ENCODE data around the gene LILRB5. TPM values are rescaled to one million over a fixed set of nuclear protein-coding genes. Genes with fewer than 3 reads are reported as not detected.

LILRB5 gene
- total RNA-seq, 1 donor from 2014 or later: not detected

DNA sequence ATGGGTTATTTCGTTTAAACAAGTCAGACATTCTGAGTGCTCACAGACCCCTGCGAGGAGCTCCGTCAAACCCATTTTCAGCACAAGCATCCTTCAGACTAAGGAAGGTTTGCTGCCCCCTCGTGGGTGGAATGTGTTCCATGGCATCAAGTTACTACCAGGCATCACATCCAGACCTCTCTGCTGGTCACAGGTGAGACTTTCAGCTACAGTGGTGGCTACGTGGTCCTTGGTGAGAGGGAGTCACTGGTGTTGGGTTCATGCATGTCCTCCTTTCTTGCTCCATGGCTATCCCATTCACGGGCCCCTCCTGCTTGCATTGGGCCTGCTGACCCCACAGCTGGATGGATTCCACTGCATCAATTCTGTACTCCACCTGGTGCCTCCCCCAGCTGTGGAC is 9.1 kb upstream of the LILRB5 start:
- H3K9me3 Mint-ChIP-seq: no peaks in the 10 kb centered on the region
- H3K36me3 Mint-ChIP-seq (ENCODE audit: low read depth): no peaks in the 10 kb centered on the region
- H3K4me1 Mint-ChIP-seq: no peaks in the 10 kb centered on the region
- peak; percentile 88 for DNase-seq
- no peak overlapping the region for H3K4me3 Mint-ChIP-seq
- no peak overlapping the region for H3K27ac Mint-ChIP-seq
- H3K27me3 Mint-ChIP-seq: peaks cover 21% of the 10 kb centered on the region
- intact Hi-C loops (cut with micrococcal nuclease): loop anchor here (1.0 kb wide), 1 partner anchor 98 kb away; no protein-coding TSS in a partner anchor

DNA sequence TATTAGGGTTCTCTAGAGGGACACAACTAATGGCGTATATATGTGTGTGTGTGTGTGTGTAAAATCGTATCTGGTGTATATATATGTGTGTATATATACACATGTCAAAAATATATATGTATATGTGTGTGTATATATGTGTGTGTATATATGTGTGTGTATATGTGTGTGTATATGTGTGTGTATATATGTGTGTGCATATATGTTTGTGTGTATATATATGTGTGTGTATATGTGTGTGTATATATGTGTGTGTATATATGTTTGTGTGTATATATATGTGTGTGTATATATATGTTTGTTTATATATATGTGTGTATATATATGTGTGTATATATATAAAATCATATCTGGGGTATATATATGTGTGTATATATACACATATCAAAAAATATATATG is 5.4 kb upstream of the LILRB5 start:
- Mint-ChIP-seq H3K4me3 (no peak overlapping the region), H3K27me3 (peaks cover 6% of the 10 kb centered on the region), H3K27ac (no peak overlapping the region), H3K4me1 (no peaks in the 10 kb centered on the region), H3K36me3 (ENCODE audit: low read depth) (no peaks in the 10 kb centered on the region), H3K9me3 (no peaks in the 10 kb centered on the region)
- intact Hi-C loops (cut with micrococcal nuclease): no loop called here
- no peak for DNase-seq

DNA sequence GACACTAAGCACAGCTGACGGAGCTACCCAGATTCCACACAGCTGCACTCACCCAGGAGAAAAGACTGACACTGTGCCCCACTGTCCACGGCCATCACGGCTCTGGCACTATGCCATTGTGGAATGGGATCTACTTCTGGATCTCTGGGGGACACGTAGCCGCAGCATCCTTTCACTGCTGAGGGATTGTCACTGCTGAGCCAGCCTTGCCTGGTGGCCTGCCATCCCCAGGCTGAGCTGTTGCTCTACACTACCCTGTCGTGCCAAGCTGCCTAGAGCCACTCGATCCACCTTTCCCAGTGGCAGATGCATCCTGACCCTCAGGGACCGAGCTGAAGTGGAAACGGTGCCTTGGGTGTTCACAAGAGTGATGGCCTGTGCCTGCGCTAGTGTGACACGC is 5.0 kb upstream of the LILRB5 start:
- Mint-ChIP-seq H3K4me1 (no peaks in the 10 kb centered on the region), H3K27ac (no peak overlapping the region), H3K9me3 (no peaks in the 10 kb centered on the region), H3K36me3 (ENCODE audit: low read depth) (no peaks in the 10 kb centered on the region), H3K27me3 (peaks cover 6% of the 10 kb centered on the region), H3K4me3 (no peak overlapping the region)
- DNase-seq: no peak
- intact Hi-C loops (cut with micrococcal nuclease): no loop called here

DNA sequence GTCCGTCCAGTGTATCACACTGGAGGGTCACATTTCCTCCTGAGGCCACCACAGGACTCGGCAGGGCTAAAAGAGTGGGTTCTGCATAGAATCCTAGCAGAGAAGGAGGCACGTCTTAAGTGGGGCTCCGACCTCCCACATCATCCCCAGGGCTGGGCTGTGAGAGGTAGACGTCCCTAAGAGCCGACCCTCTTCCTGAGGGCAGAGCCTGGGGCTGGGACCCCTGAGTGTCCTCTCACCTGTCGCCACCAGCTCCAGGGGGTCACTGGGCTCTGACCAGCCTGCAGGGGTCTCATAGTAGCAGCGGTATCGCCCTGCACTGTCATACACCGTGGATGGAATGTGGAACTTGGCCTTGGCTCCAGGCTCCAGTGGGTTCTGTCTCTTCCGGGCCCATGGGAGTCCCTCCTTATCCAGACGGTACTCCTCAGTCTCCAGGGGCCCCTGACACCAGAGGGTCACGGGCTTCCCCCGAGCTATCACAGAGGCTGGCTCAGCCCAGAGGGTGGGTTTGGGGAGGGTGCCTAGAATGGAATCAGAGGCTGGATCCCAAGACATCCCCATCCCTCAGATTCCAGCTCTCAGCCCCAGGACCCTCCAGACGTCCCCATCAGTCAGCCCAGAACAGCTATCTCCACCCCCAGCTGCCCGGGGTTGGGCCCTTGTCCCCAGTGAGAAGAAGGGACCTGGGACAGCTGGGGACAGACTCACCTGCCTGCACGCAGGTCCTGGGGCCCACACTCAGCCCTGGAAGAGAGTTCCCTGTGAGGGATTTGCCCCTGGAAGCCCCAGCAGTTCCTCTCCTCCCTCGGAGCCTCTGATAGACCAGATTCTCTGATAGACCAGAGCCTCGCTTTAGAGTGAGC is 590 bp downstream of the LILRB5 start:
- H3K36me3 Mint-ChIP-seq (ENCODE audit: low read depth): no peaks in the 10 kb centered on the region
- H3K27ac Mint-ChIP-seq: no peak overlapping the region
- intact Hi-C loops (cut with micrococcal nuclease): no loop called here
- H3K27me3 Mint-ChIP-seq: peaks cover 2% of the 10 kb centered on the region
- DNase-seq: no peak
- H3K4me1 Mint-ChIP-seq: no peaks in the 10 kb centered on the region
- no peaks in the 10 kb centered on the region for H3K9me3 Mint-ChIP-seq
- no peak overlapping the region for H3K4me3 Mint-ChIP-seq

DNA sequence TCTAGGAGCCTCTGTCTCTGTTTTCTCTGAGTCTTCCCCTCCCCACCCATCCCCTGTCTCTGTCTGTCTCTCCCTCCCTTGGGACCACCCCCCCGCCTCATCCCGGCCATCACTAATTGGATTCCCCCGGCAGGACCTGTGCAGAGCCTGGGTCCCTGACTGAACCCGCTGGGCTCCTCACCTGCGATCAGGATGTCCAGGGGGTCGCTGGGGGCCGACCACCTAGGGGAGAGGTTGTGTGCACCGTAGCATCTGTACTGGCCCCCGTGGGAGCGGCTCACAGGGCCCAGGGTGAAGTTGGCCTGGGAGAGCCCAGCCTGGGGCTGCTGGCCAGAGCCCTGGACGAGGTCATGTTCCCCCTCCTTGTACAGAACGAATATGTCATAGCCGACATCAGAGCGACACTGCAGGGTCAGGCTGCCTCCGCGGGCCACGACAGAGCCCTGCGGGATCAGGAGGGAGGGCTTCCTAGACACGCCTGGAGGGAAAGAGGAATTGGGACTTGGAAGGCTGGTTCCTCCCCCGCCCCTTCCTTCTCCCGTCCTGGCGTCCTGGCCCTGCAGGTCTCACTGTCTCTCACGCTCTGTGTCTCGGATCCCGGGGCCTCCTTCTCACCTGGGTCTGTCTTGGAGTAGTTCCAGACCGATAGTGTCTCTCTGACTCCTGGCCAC is 1.8 kb downstream of the LILRB5 start:
- no peaks in the 10 kb centered on the region for H3K9me3 Mint-ChIP-seq
- H3K36me3 Mint-ChIP-seq (ENCODE audit: low read depth): no peaks in the 10 kb centered on the region
- H3K27ac Mint-ChIP-seq: no peak overlapping the region
- no peaks in the 10 kb centered on the region for H3K4me1 Mint-ChIP-seq
- peaks cover 2% of the 10 kb centered on the region for H3K27me3 Mint-ChIP-seq
- DNase-seq: no peak
- no peak overlapping the region for H3K4me3 Mint-ChIP-seq
- intact Hi-C loops (cut with micrococcal nuclease): no loop called here

DNA sequence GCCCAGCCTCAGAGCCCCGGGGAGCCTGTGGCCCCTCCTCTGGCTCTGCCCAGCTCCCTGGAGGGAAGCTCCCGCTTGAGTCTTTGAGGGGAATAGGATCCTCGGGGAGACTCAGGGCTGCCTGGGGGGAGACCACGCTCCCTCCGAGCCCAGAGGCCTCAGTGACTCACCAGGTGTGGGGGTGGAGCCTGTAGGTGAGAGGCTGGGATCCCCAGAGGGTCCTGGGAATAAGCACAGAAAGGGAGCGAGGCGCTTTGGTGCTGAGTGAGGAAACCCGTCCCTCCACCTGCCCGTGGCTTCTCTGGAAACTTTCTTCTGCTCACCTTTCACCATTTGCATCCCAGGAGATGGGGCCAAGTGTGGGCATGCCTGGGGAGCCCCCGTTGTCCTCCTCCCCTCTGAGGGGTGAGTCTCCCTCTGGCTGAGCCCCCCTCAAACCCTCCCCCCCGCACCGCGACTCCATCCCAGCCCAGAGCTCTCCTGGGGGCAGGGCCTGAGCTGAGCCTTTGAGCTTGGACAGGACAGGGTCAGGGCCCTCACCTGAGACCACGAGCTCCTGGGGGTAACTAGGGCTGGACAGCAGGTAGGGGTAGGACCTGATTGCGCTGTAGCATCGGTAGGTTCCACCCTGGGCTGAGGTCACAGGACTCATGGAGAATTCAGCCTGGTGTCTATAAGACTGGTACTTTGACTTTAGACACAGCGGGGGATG is 2.7 kb downstream of the LILRB5 start:
- no peak for DNase-seq
- Mint-ChIP-seq H3K4me3 (no peak overlapping the region), H3K27ac (no peak overlapping the region), H3K4me1 (no peaks in the 10 kb centered on the region), H3K9me3 (no peaks in the 10 kb centered on the region), H3K36me3 (ENCODE audit: low read depth) (no peaks in the 10 kb centered on the region), H3K27me3 (peaks cover 3% of the 10 kb centered on the region)
- intact Hi-C loops (cut with micrococcal nuclease): no loop called here

DNA sequence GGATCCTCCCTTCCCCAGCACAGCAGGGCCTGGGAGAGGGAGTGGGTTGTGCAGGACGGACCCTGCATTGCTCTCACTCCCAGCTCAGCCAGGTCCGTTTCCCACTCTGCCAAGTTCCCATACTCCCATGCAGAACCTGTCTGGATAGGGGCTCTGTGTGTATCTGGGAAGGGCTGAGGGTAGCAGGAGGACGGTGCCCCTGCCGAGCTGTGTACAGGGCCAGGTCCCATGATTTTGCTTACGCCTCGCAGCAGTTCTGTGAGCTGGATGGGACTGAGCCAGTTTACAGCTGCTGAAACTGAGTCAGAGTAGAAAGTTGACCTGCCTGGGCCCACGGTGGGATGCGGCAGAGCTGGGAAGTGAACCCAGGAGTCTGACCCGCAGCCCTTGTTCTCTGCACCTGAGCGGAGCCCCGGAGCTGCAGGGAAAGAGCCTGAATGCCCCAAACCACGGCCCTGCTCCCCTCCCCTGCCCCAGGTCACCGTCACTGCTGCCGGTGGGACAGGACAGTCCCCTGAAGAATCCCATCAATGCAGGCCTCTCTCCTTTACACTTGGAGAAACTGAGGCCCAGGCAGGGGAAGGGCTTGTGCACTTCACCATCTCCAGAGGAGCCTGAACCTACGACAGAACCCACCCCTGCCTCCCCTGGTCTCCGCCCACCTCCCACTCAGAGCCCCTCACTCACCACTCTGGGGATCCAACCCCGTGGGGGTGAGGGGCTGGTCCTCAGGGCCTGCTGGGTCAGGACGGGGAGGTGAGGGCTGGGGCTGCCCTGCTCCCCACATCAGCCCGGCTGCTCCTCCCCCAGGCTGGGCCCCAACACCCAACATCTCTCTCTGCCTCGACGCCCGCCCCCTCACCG is 3.5 kb downstream of the LILRB5 start:
- Mint-ChIP-seq H3K4me3 (no peak overlapping the region), H3K4me1 (no peaks in the 10 kb centered on the region), H3K27ac (no peak overlapping the region), H3K36me3 (ENCODE audit: low read depth) (no peaks in the 10 kb centered on the region), H3K27me3 (peaks cover 2% of the 10 kb centered on the region), H3K9me3 (no peaks in the 10 kb centered on the region)
- DNase-seq: no peak
- intact Hi-C loops (cut with micrococcal nuclease): no loop called here

DNA sequence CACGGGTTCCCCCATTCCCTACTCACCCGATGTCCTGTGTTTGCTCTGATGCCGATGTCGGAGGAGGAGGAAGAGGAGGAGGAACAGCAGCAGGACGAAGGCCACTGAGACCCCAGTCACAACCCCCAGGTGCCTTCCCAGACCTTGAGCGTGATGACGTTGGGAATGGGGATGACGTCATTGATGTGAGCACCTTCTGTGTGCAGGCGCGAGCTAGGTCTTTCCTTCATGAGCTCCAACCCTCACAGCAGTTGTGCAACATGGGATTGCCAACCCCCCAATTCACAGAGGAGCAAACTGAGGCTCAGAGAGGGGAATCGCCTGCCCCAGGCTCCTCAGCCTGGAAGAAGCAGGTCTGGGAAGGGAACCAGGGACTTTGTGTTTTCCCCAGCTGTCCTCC is 4.2 kb downstream of the LILRB5 start:
- intact Hi-C loops (cut with micrococcal nuclease): no loop called here
- Mint-ChIP-seq H3K4me1 (peaks cover 5% of the 10 kb centered on the region), H3K4me3 (no peak overlapping the region), H3K36me3 (ENCODE audit: low read depth) (no peaks in the 10 kb centered on the region), H3K27ac (no peak overlapping the region), H3K9me3 (no peaks in the 10 kb centered on the region), H3K27me3 (peaks cover 2% of the 10 kb centered on the region)
- DNase-seq: no peak

DNA sequence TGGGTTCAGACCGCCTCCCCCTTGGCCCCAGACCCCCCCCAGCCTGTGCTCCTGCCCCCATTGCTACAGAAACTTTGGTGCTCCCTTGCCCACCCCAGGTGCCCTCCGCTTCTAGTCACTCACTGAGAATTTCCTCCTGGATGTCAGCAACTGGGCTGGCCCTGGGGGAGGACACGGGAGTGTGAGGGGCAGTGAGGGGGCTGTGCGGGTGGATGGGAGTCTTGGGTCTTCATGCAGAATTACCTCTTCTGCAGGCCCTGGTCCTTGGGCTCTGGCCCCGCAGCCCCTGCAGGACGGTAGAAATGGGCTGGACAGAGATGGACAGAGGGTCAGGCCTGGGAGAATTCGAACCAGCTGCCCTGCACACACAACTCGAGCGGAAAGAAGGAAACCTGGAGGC is 4.8 kb downstream of the LILRB5 start:
- Mint-ChIP-seq H3K4me3 (no peak overlapping the region), H3K27me3 (peaks cover 2% of the 10 kb centered on the region), H3K9me3 (no peaks in the 10 kb centered on the region), H3K27ac (no peak overlapping the region), H3K36me3 (ENCODE audit: low read depth) (no peaks in the 10 kb centered on the region), H3K4me1 (peaks cover 9% of the 10 kb centered on the region)
- intact Hi-C loops (cut with micrococcal nuclease): no loop called here
- DNase-seq: no peak

DNA sequence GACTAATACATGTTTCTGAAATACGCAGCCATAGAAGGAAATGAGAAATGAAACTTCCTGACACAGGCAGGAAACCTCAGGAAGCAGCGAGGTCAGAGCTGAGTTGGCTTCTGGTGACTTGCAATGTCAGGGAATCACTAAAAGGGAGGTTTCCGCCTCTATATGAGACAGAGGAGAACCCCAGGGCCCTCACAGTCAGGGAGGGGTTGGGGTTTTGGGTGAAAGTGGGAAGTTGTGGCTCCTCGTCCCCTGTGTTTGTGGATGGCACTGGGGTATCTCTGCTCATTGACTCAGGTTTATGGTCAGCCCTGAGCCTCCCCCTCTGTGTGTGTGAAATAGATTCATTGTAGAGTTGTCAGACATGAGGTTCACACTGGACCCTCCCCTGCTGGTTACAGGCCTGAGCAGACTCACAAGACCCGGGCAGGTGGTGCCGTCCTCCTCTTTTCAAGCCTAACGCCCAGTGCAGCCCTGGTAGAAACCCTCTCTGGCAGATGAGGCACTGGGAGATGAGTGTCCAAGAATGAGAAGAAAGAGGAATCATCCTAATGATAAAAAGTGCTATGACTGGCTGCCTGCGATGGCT is 9.0 kb downstream of the LILRB5 start:
- H3K27me3 Mint-ChIP-seq: peaks cover 3% of the 10 kb centered on the region
- intact Hi-C loops (cut with micrococcal nuclease): no loop called here
- H3K4me3 Mint-ChIP-seq: peak overlapping the region; percentile 15
- H3K4me1 Mint-ChIP-seq: peaks cover 9% of the 10 kb centered on the region
- H3K9me3 Mint-ChIP-seq: no peaks in the 10 kb centered on the region
- H3K36me3 Mint-ChIP-seq (ENCODE audit: low read depth): no peaks in the 10 kb centered on the region
- no peak overlapping the region for H3K27ac Mint-ChIP-seq
- DNase-seq: peak; percentile 70

DNA sequence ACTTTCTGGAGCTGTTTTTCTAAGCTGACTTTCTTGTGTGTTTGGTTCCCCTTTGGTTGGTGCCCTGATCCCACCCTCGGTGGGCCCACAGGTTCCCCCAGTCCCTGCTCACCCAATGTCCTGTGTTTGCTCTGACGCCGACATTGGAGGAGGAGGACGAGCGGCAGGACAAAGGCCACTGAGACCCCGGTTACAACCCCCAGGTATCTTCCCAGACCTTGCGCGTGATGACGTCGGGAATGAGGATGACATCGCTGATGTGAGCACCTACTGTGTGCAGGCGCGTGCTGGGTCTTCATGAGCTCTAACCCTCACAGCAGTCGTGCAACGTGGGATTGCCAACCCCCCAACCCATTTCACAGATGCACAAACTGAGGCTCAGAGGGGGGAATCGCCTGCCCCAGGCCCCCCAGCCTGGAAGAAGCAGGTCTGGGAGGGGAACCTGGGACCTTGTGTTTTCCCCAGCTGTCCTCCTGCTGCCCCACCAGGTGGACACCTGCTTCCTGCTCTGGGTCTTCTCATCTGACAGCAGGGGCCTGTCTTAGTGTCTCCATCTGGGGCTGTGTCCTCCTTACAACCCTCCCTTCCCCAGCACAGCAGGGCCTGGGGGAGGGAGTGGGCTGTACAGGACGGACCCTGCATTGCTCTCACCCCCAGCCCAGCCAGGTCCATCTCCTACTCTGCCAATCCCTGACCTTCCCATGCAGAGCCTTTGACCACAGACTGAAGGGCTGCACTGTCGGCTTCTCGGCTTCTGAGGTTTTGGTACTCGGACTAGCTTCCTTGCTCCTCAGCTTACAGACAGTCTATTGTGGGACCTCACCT is 9.8 kb downstream of the LILRB5 start:
- no peaks in the 10 kb centered on the region for H3K9me3 Mint-ChIP-seq
- no peaks in the 10 kb centered on the region for H3K36me3 Mint-ChIP-seq (ENCODE audit: low read depth)
- H3K27me3 Mint-ChIP-seq: peaks cover 3% of the 10 kb centered on the region
- no peak for DNase-seq
- H3K27ac Mint-ChIP-seq: no peak overlapping the region
- peak overlapping the region; percentile 15 for H3K4me3 Mint-ChIP-seq
- intact Hi-C loops (cut with micrococcal nuclease): no loop called here
- H3K4me1 Mint-ChIP-seq: peaks cover 9% of the 10 kb centered on the region

DNA sequence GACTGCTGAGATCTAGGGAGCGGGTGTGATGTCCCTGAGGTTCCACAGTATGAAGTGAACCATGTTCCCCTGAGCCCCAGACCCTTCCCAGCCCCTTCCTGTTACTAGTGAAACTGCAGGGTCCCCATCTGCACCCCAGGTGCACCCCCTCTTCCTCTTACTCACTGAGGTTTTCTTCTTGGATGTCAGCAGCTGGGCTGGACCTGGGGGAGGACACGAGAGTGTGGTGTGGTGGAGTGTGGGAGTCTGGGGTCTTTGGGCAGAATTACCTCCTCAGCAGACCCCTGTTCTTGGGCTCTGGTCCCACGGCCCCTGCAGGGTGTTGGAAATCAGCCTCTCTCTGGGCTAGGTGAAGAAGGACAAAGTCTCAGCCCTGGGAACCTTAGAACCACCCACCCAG is 11.1 kb downstream of the LILRB5 start:
- peaks cover 9% of the 10 kb centered on the region for H3K4me1 Mint-ChIP-seq
- H3K36me3 Mint-ChIP-seq (ENCODE audit: low read depth): no peaks in the 10 kb centered on the region
- H3K4me3 Mint-ChIP-seq: no peak overlapping the region
- H3K27ac Mint-ChIP-seq: no peak overlapping the region
- no peak for DNase-seq
- H3K27me3 Mint-ChIP-seq: peaks cover 3% of the 10 kb centered on the region
- H3K9me3 Mint-ChIP-seq: no peaks in the 10 kb centered on the region
- intact Hi-C loops (cut with micrococcal nuclease): no loop called here
